ENCODE data around the gene TMPRSS3.

DNA sequence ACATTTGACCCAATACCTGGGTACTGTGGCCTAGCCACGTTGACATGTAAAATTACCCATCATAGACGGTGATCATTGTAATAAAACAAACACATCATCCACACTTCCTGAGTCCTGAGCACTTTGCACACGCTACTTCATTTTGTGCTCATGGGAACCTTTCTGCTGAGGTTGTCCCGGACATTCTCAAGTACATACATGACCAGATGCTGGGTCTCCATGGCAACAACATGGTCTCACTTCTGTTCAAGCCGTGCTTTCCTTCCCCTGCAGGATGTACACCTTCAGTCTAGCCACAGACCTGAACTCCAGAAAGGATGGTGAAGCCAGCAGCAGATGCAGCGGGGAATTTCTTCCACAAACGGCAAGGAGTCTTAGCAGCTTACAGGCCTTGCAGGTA lies 30.6 kb upstream of the TMPRSS3 start:
- TF ChIP-seq, protein P1, sequence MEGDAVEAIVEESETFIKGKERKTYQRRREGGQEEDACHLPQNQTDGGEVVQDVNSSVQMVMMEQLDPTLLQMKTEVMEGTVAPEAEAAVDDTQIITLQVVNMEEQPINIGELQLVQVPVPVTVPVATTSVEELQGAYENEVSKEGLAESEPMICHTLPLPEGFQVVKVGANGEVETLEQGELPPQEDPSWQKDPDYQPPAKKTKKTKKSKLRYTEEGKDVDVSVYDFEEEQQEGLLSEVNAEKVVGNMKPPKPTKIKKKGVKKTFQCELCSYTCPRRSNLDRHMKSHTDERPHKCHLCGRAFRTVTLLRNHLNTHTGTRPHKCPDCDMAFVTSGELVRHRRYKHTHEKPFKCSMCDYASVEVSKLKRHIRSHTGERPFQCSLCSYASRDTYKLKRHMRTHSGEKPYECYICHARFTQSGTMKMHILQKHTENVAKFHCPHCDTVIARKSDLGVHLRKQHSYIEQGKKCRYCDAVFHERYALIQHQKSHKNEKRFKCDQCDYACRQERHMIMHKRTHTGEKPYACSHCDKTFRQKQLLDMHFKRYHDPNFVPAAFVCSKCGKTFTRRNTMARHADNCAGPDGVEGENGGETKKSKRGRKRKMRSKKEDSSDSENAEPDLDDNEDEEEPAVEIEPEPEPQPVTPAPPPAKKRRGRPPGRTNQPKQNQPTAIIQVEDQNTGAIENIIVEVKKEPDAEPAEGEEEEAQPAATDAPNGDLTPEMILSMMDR (IDR thresholded peaks at IDR 0.05): no peak
- TF ChIP-seq RARB (CRISPR knock-in tag; IDR thresholded peaks at IDR 0.05) (no peak), POLR2A (IDR thresholded peaks at IDR 0.05; ENCODE audit: low read length) (no peak), BHLHE40 (IDR thresholded peaks at IDR 0.05; ENCODE audit: low read depth, low read length) (no peak), RCOR1 (IDR thresholded peaks at IDR 0.05; ENCODE audit: low read depth, low read length) (no peak), JUNB (IDR thresholded peaks at IDR 0.05) (no peak)
- TF ChIP-seq, protein P2, sequence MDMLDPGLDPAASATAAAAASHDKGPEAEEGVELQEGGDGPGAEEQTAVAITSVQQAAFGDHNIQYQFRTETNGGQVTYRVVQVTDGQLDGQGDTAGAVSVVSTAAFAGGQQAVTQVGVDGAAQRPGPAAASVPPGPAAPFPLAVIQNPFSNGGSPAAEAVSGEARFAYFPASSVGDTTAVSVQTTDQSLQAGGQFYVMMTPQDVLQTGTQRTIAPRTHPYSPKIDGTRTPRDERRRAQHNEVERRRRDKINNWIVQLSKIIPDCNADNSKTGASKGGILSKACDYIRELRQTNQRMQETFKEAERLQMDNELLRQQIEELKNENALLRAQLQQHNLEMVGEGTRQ (IDR thresholded peaks at IDR 0.05): no peak
- TF ChIP-seq, protein P3, sequence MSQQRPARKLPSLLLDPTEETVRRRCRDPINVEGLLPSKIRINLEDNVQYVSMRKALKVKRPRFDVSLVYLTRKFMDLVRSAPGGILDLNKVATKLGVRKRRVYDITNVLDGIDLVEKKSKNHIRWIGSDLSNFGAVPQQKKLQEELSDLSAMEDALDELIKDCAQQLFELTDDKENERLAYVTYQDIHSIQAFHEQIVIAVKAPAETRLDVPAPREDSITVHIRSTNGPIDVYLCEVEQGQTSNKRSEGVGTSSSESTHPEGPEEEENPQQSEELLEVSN (IDR thresholded peaks at IDR 0.05; ENCODE audit: borderline replicate concordance, low read depth): no peak
